Left ventricle myocardium inferior (tissue), 1 donor: ENCODE measurements around the gene DNAH12. TPM values are rescaled to one million over a fixed set of nuclear protein-coding genes. Genes with fewer than 3 reads are reported as not detected.

Experiments
- DNase-seq: peaks from one replicate; pipeline ENCODE4 v3.0.0-alpha.2; 2020
- H3K27ac ChIP-seq: fragments of 200-600 bp; replicated peaks from 2 replicates; pipeline ENCODE4 v1.8.0; 2021
- H3K27me3 ChIP-seq: fragments of 200-600 bp; 2 replicates; pipeline ENCODE4 v1.8.0; 2021; ENCODE audit warnings: low read depth
- H3K36me3 ChIP-seq: fragments of 200-600 bp; 2 replicates; pipeline ENCODE4 v1.8.0; 2021
- H3K4me1 ChIP-seq: fragments of 200-600 bp; 2 replicates; pipeline ENCODE4 v1.8.0; 2021
- H3K4me3 ChIP-seq: fragments of 200-600 bp; 2 replicates; pipeline ENCODE4 v1.8.0; 2021; ENCODE audit warnings: mild to moderate bottlenecking, moderate library complexity
- H3K9me3 ChIP-seq: fragments of 200-600 bp; replicated peaks from 2 replicates; pipeline ENCODE4 v1.8.0; 2021
- intact Hi-C: fragments of 100-400 bp; cut with micrococcal nuclease; formaldehyde crosslinking; loops from one replicate; pipeline ENCODE4 v1.11.0; 2022
- total RNA-seq: library from RNA; stranded (reverse); fragmentation: NEBNext Ultra II Directional; extraction: Animal tissue kit (Norgen Biotek cat#: 25700); gene quantifications from one replicate; pipeline ENCODE4 v1.2.1, GENCODE V29; 2021
- TF ChIP-seq, protein P1 (sequence below): fragments of 200-600 bp; IDR thresholded peaks from 2 replicates; pipeline ENCODE4 v1.8.0; 2021; ENCODE audit warnings: antibody characterized with exemption, mild to moderate bottlenecking, borderline replicate concordance
- donor health status: DM: no; HTN: yes; CAD: no; lungs with severe emphysema.

The DNAH12 gene
- total RNA-seq, 1 donor from 2014 or later, result 0.16 TPM

DNA sequence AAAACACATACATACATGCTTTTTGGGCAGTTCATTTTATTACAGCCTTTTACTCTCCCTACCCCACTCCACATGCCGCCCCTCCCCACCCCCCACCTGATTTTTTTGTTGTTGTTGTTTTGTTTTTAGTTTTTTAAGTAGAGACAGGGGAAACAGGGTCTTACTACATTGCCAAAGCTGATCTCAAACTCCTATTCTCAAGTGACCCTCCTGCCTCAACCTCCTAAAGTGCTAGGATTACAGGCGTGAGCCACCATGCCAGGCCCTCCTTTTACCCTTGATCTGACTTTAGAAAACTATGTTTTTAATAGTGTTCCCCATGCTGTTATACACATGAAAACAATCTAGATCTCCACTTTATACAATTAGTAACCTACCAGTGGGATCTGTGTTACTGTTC, 26.7 kb upstream of the DNAH12 start:
- Histone ChIP-seq H3K9me3 (no peaks in the 10 kb centered on the region), H3K27me3 (no peaks in the 10 kb centered on the region), H3K27ac (no peak overlapping the region), H3K36me3 (peaks cover 83% of the 10 kb centered on the region), H3K4me1 (peaks cover 17% of the 10 kb centered on the region), H3K4me3 (no peak overlapping the region)
- TF ChIP-seq, protein P1, sequence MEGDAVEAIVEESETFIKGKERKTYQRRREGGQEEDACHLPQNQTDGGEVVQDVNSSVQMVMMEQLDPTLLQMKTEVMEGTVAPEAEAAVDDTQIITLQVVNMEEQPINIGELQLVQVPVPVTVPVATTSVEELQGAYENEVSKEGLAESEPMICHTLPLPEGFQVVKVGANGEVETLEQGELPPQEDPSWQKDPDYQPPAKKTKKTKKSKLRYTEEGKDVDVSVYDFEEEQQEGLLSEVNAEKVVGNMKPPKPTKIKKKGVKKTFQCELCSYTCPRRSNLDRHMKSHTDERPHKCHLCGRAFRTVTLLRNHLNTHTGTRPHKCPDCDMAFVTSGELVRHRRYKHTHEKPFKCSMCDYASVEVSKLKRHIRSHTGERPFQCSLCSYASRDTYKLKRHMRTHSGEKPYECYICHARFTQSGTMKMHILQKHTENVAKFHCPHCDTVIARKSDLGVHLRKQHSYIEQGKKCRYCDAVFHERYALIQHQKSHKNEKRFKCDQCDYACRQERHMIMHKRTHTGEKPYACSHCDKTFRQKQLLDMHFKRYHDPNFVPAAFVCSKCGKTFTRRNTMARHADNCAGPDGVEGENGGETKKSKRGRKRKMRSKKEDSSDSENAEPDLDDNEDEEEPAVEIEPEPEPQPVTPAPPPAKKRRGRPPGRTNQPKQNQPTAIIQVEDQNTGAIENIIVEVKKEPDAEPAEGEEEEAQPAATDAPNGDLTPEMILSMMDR, result no peak
- DNase-seq, result no peak
- intact Hi-C loops, result no loop called here

DNA sequence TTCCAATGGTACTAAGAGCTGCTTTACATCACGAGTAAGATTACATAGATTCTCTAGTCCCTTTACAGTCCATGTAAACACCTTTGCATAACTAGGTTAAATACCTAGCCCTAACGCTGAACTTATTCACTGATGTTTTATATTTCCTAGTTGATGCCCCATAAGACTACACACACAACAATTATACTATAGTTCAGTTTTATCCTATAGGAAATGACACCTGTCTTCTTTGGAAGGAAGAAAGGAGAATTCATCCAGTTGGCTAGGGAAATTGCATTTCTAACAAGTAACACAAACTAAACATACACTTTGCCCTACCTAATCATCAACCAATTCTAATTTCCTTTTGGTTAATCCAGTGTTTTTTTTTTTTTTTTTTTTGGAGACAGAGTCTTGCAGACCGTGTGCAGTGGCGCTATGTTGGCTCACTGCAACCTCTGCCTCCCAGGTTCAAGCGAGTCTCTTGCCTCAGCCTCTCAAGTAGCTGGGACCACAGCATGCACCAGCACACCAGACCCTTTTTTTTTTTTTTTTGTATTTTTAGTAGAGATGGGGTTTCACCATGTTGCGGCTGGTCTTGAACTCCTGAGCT, 25.8 kb upstream of the DNAH12 start:
- intact Hi-C loops, result no loop called here
- DNase-seq, result no peak
- Histone ChIP-seq H3K4me3 (no peak overlapping the region), H3K36me3 (peaks cover 80% of the 10 kb centered on the region), H3K9me3 (no peaks in the 10 kb centered on the region), H3K4me1 (peaks cover 13% of the 10 kb centered on the region), H3K27me3 (no peaks in the 10 kb centered on the region), H3K27ac (no peak overlapping the region)
- TF ChIP-seq, protein P1, result no peak

DNA sequence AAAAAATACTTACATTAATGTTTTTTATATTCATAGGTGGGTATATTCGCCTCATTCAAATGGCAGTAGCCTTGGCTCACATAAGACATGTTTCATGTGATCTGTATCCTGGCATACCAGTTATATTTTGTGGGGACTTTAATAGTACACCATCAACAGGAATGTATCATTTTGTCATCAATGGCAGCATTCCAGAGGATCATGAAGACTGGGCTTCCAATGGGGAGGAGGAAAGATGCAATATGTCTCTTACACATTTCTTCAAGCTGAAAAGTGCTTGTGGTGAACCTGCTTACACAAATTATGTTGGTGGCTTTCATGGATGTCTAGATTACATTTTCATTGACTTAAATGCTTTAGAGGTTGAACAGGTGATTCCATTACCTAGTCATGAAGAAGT, 15.4 kb upstream of the DNAH12 start:
- Histone ChIP-seq H3K9me3 (no peaks in the 10 kb centered on the region), H3K4me3 (no peak overlapping the region), H3K27ac (no peak overlapping the region), H3K27me3 (no peaks in the 10 kb centered on the region), H3K4me1 (peaks cover 58% of the 10 kb centered on the region), H3K36me3 (peaks cover 28% of the 10 kb centered on the region)
- TF ChIP-seq, protein P1, result no peak
- no peak for DNase-seq
- intact Hi-C loops, result no loop called here

DNA sequence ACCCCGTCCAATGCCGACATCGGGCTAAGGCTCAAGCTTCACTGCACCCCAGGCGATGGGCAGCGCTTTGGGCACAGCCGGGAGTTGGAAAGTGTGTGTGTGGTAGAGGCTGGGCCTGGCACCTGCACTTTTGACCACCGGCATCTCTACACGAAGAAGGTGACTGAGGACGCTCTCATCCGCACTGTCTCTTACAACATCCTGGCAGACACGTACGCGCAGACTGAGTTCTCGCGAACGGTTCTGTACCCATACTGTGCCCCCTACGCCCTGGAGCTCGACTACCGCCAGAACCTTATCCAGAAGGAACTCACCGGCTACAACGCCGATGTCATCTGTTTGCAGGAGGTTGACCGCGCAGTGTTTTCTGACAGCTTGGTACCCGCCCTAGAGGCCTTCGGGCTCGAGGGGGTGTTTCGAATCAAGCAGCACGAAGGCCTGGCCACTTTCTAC, 13.0 kb upstream of the DNAH12 start:
- TF ChIP-seq, protein P1, result no peak
- peak overlapping the region; percentile 94 for H3K27ac ChIP-seq
- H3K4me1 ChIP-seq, result peaks cover 58% of the 10 kb centered on the region
- peak overlapping the region; percentile 95 for H3K4me3 ChIP-seq
- no peaks in the 10 kb centered on the region for H3K9me3 ChIP-seq
- no peaks in the 10 kb centered on the region for H3K27me3 ChIP-seq
- intact Hi-C loops, result no loop called here
- no peak for DNase-seq
- H3K36me3 ChIP-seq, result peaks cover 28% of the 10 kb centered on the region

GRCh38 chr3:57556459-57557084, 12.4 kb upstream of the DNAH12 start:
- no peaks in the 10 kb centered on the region for H3K9me3 ChIP-seq
- H3K4me1 ChIP-seq, result peaks cover 55% of the 10 kb centered on the region
- TF ChIP-seq, protein P1, result no peak
- peaks cover 28% of the 10 kb centered on the region for H3K36me3 ChIP-seq
- H3K27ac ChIP-seq, result peak overlapping the region; percentile 94
- no peaks in the 10 kb centered on the region for H3K27me3 ChIP-seq
- peak overlapping the region; percentile 95 for H3K4me3 ChIP-seq
- peak; percentile 21 for DNase-seq
- intact Hi-C loops, result no loop called here
